NK-92 (cell line): ENCODE data around the gene UST.
"Not testable (repeated sequence)": the region's sequence is repeated elsewhere in the genome, so short reads cannot be mapped to it uniquely, and the experiment has no call there.

Experiments used
- DNase-seq: peaks from one replicate; lab custom pipeline; 2025; ENCODE audit not compliant: unreplicated experiment; lab: John Stamatoyannopoulos, UW

Gene UST

GRCh38 chr6:148969603-148970061 lies 222.8 kb downstream of the UST start:
- no peak for DNase-seq

GRCh38 chr6:148971031-148971927 lies 224.4 kb downstream of the UST start:
- no peak for DNase-seq

GRCh38 chr6:148972481-148972880 lies 225.7 kb downstream of the UST start:
- no peak for DNase-seq

- no peak for DNase-seq
These were observed 226.8 kb downstream of the UST start for GRCh38 chr6:148973538-148974208.

- no peak for DNase-seq
These were observed 227.5 kb downstream of the UST start for GRCh38 chr6:148974351-148974750.

- DNase-seq: not testable (repeated sequence)
These were observed 231.5 kb downstream of the UST start for GRCh38 chr6:148978298-148978697.

- no peak for DNase-seq
These were observed 232.4 kb downstream of the UST start for GRCh38 chr6:148979014-148979901.

- no peak for DNase-seq
These were observed 233.4 kb downstream of the UST start for GRCh38 chr6:148980234-148980633.

GRCh38 chr6:148981515-148981914 lies 234.7 kb downstream of the UST start:
- DNase-seq: no peak

GRCh38 chr6:148983101-148983761 lies 236.4 kb downstream of the UST start:
- DNase-seq: no peak

- no peak for DNase-seq
These were observed 237.1 kb downstream of the UST start for GRCh38 chr6:148983966-148984365.

- DNase-seq: no peak
These were observed 237.8 kb downstream of the UST start for GRCh38 chr6:148984531-148985056.

GRCh38 chr6:148985499-148985898 lies 238.7 kb downstream of the UST start:
- no peak for DNase-seq

GRCh38 chr6:148986608-148987007 lies 239.8 kb downstream of the UST start:
- DNase-seq: no peak

GRCh38 chr6:148987982-148988381 lies 241.2 kb downstream of the UST start:
- DNase-seq: no peak

- DNase-seq: no peak
These were observed 242.8 kb downstream of the UST start for GRCh38 chr6:148989585-148989984.

GRCh38 chr6:148990403-148990802 lies 243.6 kb downstream of the UST start:
- DNase-seq: no peak

- no peak for DNase-seq
These were observed 250.0 kb downstream of the UST start for GRCh38 chr6:148996815-148997214.

GRCh38 chr6:148997865-148998264 lies 251.0 kb downstream of the UST start:
- DNase-seq: no peak

- DNase-seq: no peak
These were observed 251.9 kb downstream of the UST start for GRCh38 chr6:148998704-148999103.
